Type B pancreatic cell (in vitro differentiated cells): Measurements from ENCODE around the gene GEMIN5. TPM values are rescaled to one million over a fixed set of nuclear protein-coding genes. Genes with fewer than 3 reads are reported as not detected.

Source experiments
- DNase-seq: peaks from one replicate; pipeline ENCODE4 v3.0.0; 2021; ENCODE audit warnings: mixed read lengths; ENCODE audit not compliant: unreplicated experiment; ENCODE audit errors: extremely low spot score
- H3K27ac Mint-ChIP-seq: 2 replicates; pipeline ENCODE4 v1.8.0; 2021; ENCODE audit warnings: mild to moderate bottlenecking, mixed read lengths
- H3K27me3 Mint-ChIP-seq: 2 replicates; pipeline ENCODE4 v1.8.0; 2021; ENCODE audit warnings: mixed read lengths
- H3K36me3 Mint-ChIP-seq: 2 replicates; pipeline ENCODE4 v1.8.0; 2021; ENCODE audit warnings: mixed read lengths
- H3K4me1 Mint-ChIP-seq: one replicate; pipeline ENCODE4 v1.8.0; 2021; ENCODE audit warnings: mixed read lengths; ENCODE audit not compliant: unreplicated experiment
- H3K4me3 Mint-ChIP-seq: 2 replicates; pipeline ENCODE4 v1.8.0; 2021; ENCODE audit warnings: mild to moderate bottlenecking, mixed read lengths
- H3K9me3 Mint-ChIP-seq: 2 replicates; pipeline ENCODE4 v1.8.0; 2021; ENCODE audit warnings: mixed read lengths
- total RNA-seq: library from RNA; stranded (reverse); gene quantifications from 2 replicates; pipeline ENCODE4 v1.2.1, GENCODE V29; 2021; ENCODE audit warnings: low replicate concordance
- TF ChIP-seq, protein P1 (sequence below): fragments of 200-600 bp; sonication (generic); conservative IDR thresholded peaks from 2 replicates; pipeline ENCODE4 v1.5.0; 2021; ENCODE audit warnings: antibody characterized with exemption, mild to moderate bottlenecking

GEMIN5 gene
- total RNA-seq, 1 donor from 2014 or later = 22.5 TPM

DNA sequence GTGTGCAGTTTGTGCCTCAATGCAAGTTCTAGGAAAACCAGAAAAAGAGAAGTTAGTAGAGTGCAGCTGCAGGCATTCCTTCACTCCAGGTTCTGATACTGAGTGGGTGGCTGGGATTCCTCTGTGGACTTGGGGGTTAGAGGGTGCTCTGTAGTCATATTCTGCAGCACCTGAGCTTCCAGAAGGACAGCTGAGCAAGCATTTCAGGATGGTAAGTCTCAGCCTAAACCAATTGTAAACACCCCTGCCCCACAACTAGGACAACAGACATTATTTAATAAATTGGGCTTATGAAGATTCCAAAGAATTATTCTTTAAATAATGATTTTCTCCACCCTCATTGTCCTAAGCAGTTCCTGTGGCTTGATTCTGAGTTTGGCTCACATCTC, 96.7 kb downstream of the GEMIN5 start:
- H3K36me3 Mint-ChIP-seq = peaks cover 5% of the 10 kb centered on the region
- TF ChIP-seq, protein P1, sequence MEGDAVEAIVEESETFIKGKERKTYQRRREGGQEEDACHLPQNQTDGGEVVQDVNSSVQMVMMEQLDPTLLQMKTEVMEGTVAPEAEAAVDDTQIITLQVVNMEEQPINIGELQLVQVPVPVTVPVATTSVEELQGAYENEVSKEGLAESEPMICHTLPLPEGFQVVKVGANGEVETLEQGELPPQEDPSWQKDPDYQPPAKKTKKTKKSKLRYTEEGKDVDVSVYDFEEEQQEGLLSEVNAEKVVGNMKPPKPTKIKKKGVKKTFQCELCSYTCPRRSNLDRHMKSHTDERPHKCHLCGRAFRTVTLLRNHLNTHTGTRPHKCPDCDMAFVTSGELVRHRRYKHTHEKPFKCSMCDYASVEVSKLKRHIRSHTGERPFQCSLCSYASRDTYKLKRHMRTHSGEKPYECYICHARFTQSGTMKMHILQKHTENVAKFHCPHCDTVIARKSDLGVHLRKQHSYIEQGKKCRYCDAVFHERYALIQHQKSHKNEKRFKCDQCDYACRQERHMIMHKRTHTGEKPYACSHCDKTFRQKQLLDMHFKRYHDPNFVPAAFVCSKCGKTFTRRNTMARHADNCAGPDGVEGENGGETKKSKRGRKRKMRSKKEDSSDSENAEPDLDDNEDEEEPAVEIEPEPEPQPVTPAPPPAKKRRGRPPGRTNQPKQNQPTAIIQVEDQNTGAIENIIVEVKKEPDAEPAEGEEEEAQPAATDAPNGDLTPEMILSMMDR = no peak
- H3K4me1 Mint-ChIP-seq = peaks cover 20% of the 10 kb centered on the region

DNA sequence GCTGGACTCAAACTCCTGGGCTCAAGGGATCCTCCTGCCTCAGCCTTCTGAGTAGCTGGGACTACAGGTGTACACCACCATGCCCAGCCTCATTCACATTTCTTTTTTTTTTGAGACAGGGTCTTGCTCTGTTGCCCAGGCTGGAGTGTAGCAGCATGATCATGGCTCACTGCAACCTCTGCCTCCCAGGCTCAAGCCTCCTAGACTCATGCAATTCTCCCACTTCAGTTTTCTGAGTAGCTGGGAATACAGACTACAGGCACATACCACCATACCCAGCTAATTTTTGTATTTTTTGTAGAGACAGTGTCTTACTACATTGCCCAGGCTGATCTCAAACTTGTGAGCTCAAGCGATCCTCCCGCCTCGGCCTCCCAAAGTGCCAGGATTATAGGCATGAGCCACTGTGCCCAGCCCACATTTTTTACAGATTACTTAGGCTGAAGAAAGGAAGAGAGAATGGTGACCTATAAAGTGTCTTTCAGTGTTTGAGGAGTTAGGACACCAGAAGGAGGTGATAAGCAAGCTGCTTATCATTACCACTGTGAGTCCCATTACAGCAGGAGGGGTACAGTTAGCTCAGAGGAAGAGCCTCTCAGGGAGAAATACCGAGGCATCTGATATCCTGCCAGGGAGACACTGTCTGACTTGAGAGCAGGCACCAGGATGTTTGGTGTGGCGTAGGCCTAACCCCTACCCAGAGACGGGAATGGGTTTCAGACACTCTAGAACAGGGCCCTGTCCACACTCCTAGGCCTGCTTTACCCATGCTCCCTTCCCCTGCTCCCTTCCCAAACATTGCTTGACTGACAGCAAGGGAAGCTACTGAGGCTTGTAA, 97.4 kb downstream of the GEMIN5 start:
- Mint-ChIP-seq H3K9me3 (no peaks in the 10 kb centered on the region), H3K4me3 (no peak overlapping the region), H3K36me3 (peaks cover 5% of the 10 kb centered on the region), H3K27ac (no peak overlapping the region), H3K27me3 (no peaks in the 10 kb centered on the region), H3K4me1 (peaks cover 20% of the 10 kb centered on the region)
- TF ChIP-seq, protein P1 = no peak
- DNase-seq = no peak

More for the DNA sequence above, 96.7 kb downstream of the GEMIN5 start:
- Mint-ChIP-seq H3K27ac (no peak overlapping the region), H3K9me3 (no peaks in the 10 kb centered on the region), H3K27me3 (no peaks in the 10 kb centered on the region), H3K4me3 (no peak overlapping the region)
- DNase-seq = no peak

Other genes starting within 250 kb of the GEMIN5 start
- 170 and 220 TPM in 2 replicates for gene LARP1, start 182.8 kb downstream of the GEMIN5 start, total RNA-seq
- 9.3 and 24.9 TPM in 2 replicates for gene FAXDC2, start 87.6 kb downstream of the GEMIN5 start, total RNA-seq
- gene CNOT8, start 79.6 kb downstream of the GEMIN5 start, total RNA-seq = 41.4 and 51.5 TPM in 2 replicates
- gene MRPL22, start 2.9 kb upstream of the GEMIN5 start, total RNA-seq = 41.1 and 54.9 TPM in 2 replicates
- 0.14 and 0.17 TPM in 2 replicates for gene KIF4B, start 75.5 kb upstream of the GEMIN5 start, total RNA-seq